Pancreas (tissue), 10 donors: ENCODE measurements around the gene NELFCD. TPM values are rescaled to one million over a fixed set of nuclear protein-coding genes. Genes with fewer than 3 reads are reported as not detected.

ENCODE experiments used
- ATAC-seq, 4 donors: fragments of 200-7000 bp; cut with Tn5 transposase; one replicate each; pipeline versions ENCODE4 v1.8.0 to v1.9.1; 2020; ENCODE audit warnings: mild to moderate bottlenecking in 4 of 4, moderate library complexity in 4 of 4
- DNase-seq, 6 donors: peaks; one replicate each; pipeline ENCODE4 v3.0.0-alpha.2; 2020
- FAIRE-seq: peaks from 2 replicates; lab custom pipeline; 2012; peaks lifted over from hg19 to GRCh38; lab: Jason Lieb, UNC
- H3K27ac ChIP-seq, 4 donors: fragments of 200-600 bp; sonication (generic); 1 replicate in 3 of 4; 2 replicates in 1 of 4; pipeline versions ENCODE4 v1.5.0 to v1.8.0; 2020
- H3K27me3 ChIP-seq, 4 donors: fragments of 200-600 bp; one replicate each; pipeline ENCODE4 v1.8.0; 2021
- H3K36me3 ChIP-seq, 3 donors: fragments of 200-600 bp; sonication (generic) in 1 of 3; one replicate each; pipeline versions ENCODE4 v1.5.0 to v1.8.0; 2020 to 2021
- H3K4me1 ChIP-seq, 3 donors: fragments of 200-600 bp; one replicate each; pipeline ENCODE4 v1.8.0; 2021
- H3K4me3 ChIP-seq, 4 donors: fragments of 200-600 bp; sonication (generic) in 2 of 4; one replicate each; pipeline versions ENCODE4 v1.5.0 to v1.8.0; 2020 to 2021
- H3K9me3 ChIP-seq, 4 donors: fragments of 200-600 bp; one replicate each; pipeline ENCODE4 v1.8.0; 2021
- WGBS, 2 donors: extraction: QIAGEN DNeasy Blood & Tissue Kit; methylation state at CpG; one replicate each; pipeline ENCODE4 v1.1.7; 2013; 5-methylcytosine and 5-hydroxymethylcytosine counted together
- intact Hi-C, 3 donors: fragments of 100-400 bp; cut with DNase I; formaldehyde crosslinking; loops; one replicate each; pipeline versions ENCODE4 v1.11.1 to v1.14.2; 2022
- polyA plus RNA-seq, 2 donors: library from polyadenylated mRNA; stranded (reverse); fragments of 200-250 nt; gene quantifications; one replicate each; pipeline ENCODE4 v1.2.3, GENCODE V29; 2013
- total RNA-seq, 6 donors: library from RNA; stranded (reverse); fragmentation: NEBNext Ultra II Directional in 4 of 6; extraction: Animal tissue kit (Norgen Biotek cat#: 25700) in 4 of 6; gene quantifications; one replicate each; pipeline versions ENCODE4 v1.2.1 to v1.2.4, GENCODE V29; 2021 to 2023
- TF ChIP-seq, protein P1 (sequence below), 4 donors: fragments of 200-600 bp; sonication (generic) in 3 of 4; IDR thresholded peaks; one replicate each; pipeline versions ENCODE4 v1.5.0 to v1.8.0; 2021; ENCODE audit warnings: antibody characterized with exemption in 4 of 4
- donor health status: healthy with polysubstance abuse.
- donor health status: DM: no; HTN: no; CAD: no; lungs with moderate emphysema.
- donor health status: DM: no; HTN: no; CAD: no.
- donor health status: control.
- donor health status: control.
- donor health status: Bipolar disorder and iron deficiency.
- donor health status: DM: yes; HTN: yes; CAD: no.
- donor health status: DM: no; HTN: no; CAD: no.
- donor health status: DM: no; HTN: no; CAD: no.
- donor health status: DM: yes; HTN: yes; CAD: no.

The NELFCD gene
- total and polyA plus RNA-seq, 8 donors: 17.3 to 66.4 (median 29.4) TPM

DNA sequence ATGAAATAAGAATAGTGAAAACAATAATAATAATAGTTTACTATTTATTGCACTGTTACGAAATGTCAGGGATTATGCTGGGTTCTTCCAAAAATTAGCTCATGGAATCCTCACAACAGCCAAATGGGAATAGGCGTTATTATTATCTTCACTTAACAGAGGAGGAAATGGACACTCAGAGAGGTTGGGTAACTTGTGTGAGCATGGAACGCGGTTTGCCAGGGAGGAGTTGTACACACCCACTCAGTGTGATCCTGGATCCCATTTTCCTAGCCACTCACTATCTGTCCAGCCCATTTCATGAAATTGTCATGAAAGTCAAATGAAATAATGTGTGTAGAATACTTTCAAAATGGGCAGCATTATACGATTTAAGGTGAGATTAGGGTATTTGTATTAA lies 4.6 kb downstream of the NELFCD start:
- no peak overlapping the region for H3K27ac ChIP-seq
- TF ChIP-seq, protein P1, sequence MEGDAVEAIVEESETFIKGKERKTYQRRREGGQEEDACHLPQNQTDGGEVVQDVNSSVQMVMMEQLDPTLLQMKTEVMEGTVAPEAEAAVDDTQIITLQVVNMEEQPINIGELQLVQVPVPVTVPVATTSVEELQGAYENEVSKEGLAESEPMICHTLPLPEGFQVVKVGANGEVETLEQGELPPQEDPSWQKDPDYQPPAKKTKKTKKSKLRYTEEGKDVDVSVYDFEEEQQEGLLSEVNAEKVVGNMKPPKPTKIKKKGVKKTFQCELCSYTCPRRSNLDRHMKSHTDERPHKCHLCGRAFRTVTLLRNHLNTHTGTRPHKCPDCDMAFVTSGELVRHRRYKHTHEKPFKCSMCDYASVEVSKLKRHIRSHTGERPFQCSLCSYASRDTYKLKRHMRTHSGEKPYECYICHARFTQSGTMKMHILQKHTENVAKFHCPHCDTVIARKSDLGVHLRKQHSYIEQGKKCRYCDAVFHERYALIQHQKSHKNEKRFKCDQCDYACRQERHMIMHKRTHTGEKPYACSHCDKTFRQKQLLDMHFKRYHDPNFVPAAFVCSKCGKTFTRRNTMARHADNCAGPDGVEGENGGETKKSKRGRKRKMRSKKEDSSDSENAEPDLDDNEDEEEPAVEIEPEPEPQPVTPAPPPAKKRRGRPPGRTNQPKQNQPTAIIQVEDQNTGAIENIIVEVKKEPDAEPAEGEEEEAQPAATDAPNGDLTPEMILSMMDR (IDR thresholded peaks at IDR 0.05): no peak
- ATAC-seq (no peak), FAIRE-seq (no peak), DNase-seq (peak in 1 of 6 donors; percentile 6)
- no peaks in the 10 kb centered on the region for H3K9me3 ChIP-seq
- H3K4me1 ChIP-seq: peaks cover 0 to 7% (median 0%) of the 10 kb centered on the region in 3 donors
- peaks cover 4 to 39% (median 17%) of the 10 kb centered on the region in 3 donors for H3K36me3 ChIP-seq
- no peak overlapping the region for H3K4me3 ChIP-seq
- intact Hi-C loops: no loop called here
- 81 to 83% methylated on average over 5 of the region's 5 CpGs for whole genome bisulfite sequencing, 2 donors
- no peaks in the 10 kb centered on the region for H3K27me3 ChIP-seq

DNA sequence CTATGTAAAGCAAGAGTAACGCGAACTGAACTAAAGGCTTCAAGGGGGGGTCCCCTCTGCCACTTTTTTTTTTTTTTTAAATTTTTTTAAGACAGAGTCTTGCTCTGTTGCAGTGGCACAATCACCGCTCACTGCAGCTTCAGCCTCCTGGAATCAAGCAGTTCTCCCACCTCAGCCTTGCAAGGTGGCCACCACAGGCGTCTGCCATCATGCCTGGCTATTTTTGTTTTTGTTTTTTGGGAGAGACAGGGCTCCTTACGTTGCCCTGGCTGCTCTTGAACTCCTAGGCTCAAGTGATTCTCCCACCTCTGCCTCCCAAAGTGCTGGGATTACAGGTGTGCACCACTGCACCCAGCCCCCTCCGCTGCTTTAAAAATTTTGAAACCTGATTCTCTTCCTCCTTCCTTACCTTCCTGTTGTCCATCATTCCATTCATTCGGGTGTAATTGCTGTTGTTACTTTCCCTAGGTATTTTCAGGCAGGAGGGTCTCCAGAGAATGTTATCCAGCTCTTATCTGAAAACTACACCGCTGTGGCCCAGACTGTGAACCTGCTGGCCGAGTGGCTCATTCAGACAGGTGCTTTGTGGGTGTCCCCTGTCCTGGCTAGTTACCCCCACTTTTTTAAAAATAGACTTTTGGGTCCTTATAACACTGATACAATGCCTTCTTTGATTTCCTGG lies 5.4 kb downstream of the NELFCD start:
- no peak for ATAC-seq
- Histone ChIP-seq H3K27ac (no peak overlapping the region), H3K27me3 (no peaks in the 10 kb centered on the region), H3K4me3 (no peak overlapping the region), H3K4me1 (peaks cover 0 to 7% (median 0%) of the 10 kb centered on the region in 3 donors), H3K36me3 (peaks cover 4 to 47% (median 19%) of the 10 kb centered on the region in 3 donors), H3K9me3 (no peaks in the 10 kb centered on the region)
- intact Hi-C loops: no loop called here
- peak in 1 of 6 donors; percentile 20 for DNase-seq
- 76 to 81% methylated on average over 9 of the region's 9 CpGs for WGBS, 2 donors
- FAIRE-seq: no peak
- TF ChIP-seq, protein P1 (IDR thresholded peaks at IDR 0.05): no peak

DNA sequence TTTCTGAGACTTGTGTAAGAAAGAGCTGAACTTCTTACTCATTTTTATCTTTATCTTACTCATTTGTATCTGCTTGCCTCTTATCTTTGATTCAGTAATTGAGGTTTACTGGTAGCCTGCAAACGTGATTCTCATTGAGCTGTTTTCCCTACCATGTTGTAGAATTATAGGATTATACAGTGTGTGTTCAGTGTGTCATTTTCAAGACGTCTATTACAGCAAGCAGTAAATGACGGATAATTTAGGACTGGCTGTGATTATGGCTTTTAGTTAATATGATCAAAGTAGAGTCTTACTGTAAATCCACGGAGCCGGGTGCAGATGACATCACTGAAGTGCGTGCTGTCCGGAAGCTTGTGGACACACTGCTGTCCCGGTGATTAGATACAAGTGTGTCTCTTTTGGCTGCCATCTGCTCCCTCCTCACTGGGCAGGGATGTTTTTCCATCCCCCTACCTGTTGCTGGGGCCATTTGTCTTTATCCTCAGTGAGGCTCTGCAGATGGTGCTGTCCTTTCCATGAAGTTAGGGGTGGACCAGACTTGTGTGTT lies 6.0 kb downstream of the NELFCD start:
- TF ChIP-seq, protein P1 (IDR thresholded peaks at IDR 0.05): no peak
- no peak overlapping the region for H3K27ac ChIP-seq
- peak in 2 of 6 donors; percentile 4 to 22 for DNase-seq
- intact Hi-C loops: no loop called here
- no peak overlapping the region for H3K4me3 ChIP-seq
- ATAC-seq: peak in 2 of 4 donors; percentile 42 to 61
- 82 to 83% methylated on average over 8 of the region's 8 CpGs for WGBS, 2 donors
- FAIRE-seq: no peak
- peaks cover 0 to 7% (median 0%) of the 10 kb centered on the region in 3 donors for H3K4me1 ChIP-seq
- H3K36me3 ChIP-seq: peaks cover 4 to 52% (median 21%) of the 10 kb centered on the region in 3 donors
- no peaks in the 10 kb centered on the region for H3K27me3 ChIP-seq
- no peaks in the 10 kb centered on the region for H3K9me3 ChIP-seq

DNA sequence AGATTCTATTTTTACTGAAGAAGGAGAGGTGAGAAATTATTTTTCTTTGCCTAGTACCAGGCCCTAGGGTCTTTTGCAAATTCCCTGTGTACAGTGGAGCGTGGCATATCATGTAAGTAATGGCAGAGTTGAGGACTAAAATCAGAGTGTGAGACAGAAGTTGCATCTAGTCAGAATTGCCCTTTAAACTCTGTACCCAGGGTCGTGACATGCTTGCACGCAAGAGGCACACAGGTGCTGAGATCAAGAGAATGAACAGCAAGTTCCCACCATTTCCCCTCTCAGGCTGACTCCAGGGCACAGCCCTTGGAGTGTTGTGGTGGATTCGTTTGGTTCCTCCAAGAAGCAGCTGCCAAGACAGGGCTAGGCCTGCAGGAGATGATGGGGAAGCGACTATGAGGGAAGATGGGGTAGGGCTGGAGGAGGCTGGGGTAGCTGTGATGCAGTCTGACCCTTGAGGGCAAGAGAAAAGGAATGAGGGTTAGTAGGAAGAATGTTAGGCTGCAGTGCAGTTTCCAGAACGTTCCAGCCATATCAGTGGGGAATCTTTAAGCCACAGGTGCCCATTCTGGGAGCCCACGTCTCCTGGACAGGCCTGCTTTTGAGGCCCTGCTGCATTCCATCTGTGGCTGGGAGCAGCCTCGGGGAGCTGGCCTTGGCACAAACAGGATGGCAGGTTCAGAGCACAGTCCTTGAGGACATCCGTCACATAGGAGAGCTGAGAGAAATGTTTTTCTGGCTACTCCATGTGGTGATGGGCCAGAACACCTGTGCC lies 6.9 kb downstream of the NELFCD start:
- intact Hi-C loops: no loop called here
- no peaks in the 10 kb centered on the region for H3K9me3 ChIP-seq
- DNase-seq (peak in 2 of 6 donors; percentile 1 to 21), ATAC-seq (no peak), FAIRE-seq (no peak)
- WGBS, 2 donors: 76 to 84% methylated on average over 9 of the region's 9 CpGs
- H3K27ac ChIP-seq: no peak overlapping the region
- peaks cover 4 to 62% (median 25%) of the 10 kb centered on the region in 3 donors for H3K36me3 ChIP-seq
- no peaks in the 10 kb centered on the region for H3K27me3 ChIP-seq
- H3K4me3 ChIP-seq: no peak overlapping the region
- no peaks in the 10 kb centered on the region for H3K4me1 ChIP-seq
- TF ChIP-seq, protein P1 (IDR thresholded peaks at IDR 0.05): no peak
